Fibroblast of villous mesenchyme (primary cell): Measurements from ENCODE around the gene GUCA1A. TPM values are rescaled to one million over a fixed set of nuclear protein-coding genes. Genes with fewer than 3 reads are reported as not detected.
"Not testable (repeated sequence)": the region's sequence is repeated elsewhere in the genome, so short reads cannot be mapped to it uniquely, and the experiment has no call there.

Experiments
- DNase-seq: peaks from one replicate; pipeline ENCODE4 v3.0.0-alpha.2; 2010; ENCODE audit warnings: low read depth
- H3K4me3 ChIP-seq: 2 replicates; pipeline ENCODE4 v1.5.1; 2011; ENCODE audit warnings: low read depth, mild to moderate bottlenecking, low read length
- total RNA-seq: library from RNA; depleted of rRNA; stranded (reverse); fragments of >200 nt; gene quantifications from 2 replicates; pipeline ENCODE4 v1.2.3, GENCODE V29; 2012
- TF ChIP-seq, protein P1 (sequence below): IDR thresholded peaks from 2 replicates; pipeline ENCODE4 v1.5.1; 2012; ENCODE audit warnings: low read depth, mild to moderate bottlenecking, low read length; ENCODE audit not compliant: insufficient read depth

GUCA1A gene
- total RNA-seq, 1 donor = not detected

DNA sequence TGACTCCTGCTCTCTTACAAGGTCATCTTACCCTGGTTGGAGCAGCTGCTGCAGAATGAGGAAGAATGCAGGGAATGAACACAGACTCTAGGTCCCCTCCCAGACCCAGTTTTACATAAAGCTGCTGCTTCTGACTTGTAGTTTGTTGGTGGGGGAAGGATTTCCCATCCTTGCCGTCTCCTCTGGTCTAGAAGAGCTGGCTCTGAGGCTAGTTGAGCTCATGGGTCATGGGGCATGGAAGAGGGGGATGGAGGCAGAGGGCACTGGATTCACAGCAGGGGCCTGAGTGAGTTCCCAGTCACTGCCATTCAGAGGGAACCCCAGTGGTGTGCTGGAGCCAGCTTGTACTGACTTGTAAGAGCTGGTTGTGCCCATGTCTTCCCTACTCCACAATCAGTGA lies 9.2 kb upstream of the GUCA1A start:
- DNase-seq = peak; percentile 34
- TF ChIP-seq, protein P1, sequence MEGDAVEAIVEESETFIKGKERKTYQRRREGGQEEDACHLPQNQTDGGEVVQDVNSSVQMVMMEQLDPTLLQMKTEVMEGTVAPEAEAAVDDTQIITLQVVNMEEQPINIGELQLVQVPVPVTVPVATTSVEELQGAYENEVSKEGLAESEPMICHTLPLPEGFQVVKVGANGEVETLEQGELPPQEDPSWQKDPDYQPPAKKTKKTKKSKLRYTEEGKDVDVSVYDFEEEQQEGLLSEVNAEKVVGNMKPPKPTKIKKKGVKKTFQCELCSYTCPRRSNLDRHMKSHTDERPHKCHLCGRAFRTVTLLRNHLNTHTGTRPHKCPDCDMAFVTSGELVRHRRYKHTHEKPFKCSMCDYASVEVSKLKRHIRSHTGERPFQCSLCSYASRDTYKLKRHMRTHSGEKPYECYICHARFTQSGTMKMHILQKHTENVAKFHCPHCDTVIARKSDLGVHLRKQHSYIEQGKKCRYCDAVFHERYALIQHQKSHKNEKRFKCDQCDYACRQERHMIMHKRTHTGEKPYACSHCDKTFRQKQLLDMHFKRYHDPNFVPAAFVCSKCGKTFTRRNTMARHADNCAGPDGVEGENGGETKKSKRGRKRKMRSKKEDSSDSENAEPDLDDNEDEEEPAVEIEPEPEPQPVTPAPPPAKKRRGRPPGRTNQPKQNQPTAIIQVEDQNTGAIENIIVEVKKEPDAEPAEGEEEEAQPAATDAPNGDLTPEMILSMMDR = no peak
- H3K4me3 ChIP-seq = no peak overlapping the region

DNA sequence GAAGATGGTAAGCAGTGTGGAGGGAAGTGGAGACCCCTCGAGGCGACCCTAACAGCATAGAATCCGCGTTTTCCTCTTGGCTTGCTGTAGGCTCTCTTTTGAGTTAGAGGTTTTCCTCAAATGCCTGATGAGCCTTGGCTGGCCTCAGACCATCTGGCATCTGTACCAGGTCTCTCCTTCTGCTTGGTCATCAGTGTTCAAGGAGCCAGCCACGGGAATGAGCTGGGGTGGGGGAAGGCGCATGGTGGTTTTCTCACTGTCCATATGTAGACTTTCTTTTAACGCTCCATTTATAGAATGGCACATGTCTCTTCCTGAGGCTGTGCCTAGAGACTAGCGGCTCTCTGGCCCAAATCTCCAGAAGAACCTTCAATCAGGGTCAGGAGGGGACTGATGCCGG lies 8.1 kb upstream of the GUCA1A start:
- TF ChIP-seq, protein P1 = no peak
- no peak overlapping the region for H3K4me3 ChIP-seq
- peak; percentile 47 for DNase-seq

DNA sequence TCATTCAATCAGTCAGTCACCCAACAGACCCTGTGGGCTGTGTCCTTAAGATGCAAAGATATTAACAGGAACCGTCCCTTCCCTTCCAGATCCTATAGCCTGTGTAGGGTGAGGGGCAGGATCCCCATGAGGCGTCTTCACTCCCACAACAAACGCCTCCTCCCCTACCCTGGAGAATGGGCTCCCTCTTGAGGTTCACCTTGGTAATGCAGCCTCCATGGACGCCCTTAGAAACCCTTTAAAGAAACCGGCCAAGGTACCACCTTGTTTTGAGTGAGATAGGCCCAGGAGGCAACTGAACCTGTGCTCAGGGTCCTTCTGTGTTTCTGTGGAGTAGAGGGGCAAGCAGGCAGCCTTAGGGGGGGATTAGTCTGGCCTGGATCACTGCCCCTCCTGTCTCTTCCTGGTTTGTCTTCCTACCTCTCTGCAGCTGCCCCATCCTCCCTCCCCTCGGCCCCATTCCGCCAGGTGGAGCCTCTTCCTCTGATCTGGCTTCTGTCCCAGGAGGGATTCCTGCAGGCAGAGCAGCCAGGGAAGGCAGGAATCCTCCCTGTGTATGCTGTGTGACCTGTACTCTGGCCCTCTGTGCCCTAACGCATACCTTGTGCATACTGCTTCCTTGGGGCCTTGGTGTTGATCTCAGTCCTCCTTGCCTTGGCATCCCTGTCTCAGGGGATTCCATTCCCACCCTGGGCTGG lies 6.6 kb upstream of the GUCA1A start:
- peak; percentile 73 for DNase-seq
- H3K4me3 ChIP-seq = no peak overlapping the region
- TF ChIP-seq, protein P1 = peak; percentile 96

DNA sequence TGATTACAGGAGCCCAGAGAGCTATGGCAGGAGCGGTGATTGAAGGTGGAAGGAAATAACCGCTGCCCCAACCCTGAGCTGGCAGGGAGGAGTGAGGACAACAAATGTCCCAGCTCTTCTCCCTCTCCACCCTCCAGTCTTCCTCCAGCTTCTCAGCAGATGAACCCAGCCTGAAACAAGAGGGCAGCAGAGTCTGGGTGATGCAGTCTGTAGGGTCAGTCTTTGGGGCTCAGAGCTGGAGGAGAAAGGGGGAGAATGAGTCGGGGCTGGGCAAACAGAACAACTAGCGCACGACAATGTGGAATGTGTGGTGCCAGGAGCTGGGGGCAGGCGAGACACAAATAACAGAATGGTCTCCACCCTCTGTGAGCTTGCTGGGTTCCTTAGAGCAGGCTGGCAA lies 4.5 kb upstream of the GUCA1A start:
- H3K4me3 ChIP-seq = no peak overlapping the region
- TF ChIP-seq, protein P1 = peak; percentile 22
- DNase-seq = no peak

DNA sequence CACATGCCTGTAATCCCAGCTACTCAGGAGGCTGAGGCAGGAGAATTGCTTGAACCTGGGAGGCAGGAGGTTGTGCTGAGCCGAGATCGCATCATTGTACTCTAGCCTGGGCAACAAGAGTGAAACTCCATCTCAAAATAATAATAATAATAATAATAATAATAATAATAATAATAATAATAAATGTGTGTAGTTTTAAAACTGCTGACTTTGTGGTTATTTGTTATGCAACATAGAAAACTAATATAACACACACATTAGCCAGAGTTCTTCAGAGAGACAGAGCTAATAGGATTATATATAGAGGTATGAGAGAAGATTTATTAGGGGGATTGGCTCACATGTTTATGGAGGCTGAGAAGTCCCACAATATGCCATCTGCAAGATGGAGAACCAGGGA lies 3.4 kb upstream of the GUCA1A start:
- not testable (repeated sequence) for DNase-seq, H3K4me3 ChIP-seq

DNA sequence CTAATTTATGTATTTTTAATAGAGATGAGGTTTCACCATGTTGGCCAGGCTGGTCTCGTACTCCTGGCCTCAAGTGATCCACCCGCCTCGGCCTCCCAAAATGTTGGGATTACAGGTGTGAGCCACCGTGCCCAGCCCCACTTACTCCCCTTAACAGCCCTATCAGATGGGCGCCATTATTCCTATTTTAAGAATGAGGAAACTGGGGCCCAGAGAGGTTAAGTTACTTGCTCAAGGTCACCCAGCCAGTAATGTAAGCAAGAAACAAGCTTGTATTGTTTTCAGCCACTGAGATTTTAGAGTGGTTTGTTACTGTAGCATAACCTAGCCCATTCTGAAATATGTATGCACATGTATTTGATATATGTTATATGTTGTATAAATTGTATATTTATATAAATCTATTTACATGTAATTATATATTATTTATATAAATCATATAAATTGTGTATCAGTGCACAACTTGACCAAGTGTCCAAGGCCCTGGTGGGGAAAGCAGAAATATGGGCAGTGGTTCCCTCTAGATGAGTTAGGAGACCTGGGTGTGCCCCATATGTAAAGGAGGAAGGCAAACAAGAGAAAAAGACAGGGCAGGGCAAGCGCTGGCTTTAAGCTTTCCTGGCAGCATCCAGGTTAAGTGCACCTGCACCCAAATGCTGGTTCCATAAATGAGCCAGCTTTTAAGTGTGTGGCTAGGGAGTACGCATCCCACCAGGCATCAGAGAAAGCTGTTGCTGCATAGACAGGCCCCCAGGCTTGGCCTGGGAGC lies 1.2 kb upstream of the GUCA1A start:
- no peak overlapping the region for H3K4me3 ChIP-seq
- TF ChIP-seq, protein P1 = no peak
- no peak for DNase-seq

DNA sequence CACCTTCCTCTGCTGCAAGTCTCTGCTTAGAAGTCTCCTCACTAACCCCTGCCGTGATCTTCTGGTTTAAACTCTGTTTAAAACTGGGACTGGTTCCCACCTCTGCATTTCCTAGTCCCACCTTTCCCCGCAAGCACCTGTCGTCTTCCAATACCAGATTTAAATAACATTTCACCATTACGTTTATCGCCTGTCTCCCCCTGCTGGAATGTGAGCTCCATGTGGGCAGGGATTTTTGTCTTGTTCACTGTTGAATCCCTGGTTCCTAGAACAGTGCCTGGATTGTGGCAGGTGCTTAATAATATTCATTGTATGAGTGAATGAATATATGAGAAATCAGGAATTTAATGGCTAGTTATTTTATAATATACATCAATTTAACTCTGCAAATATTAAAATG lies 2.7 kb downstream of the GUCA1A start:
- DNase-seq = no peak
- TF ChIP-seq, protein P1 = peak; percentile 26
- no peak overlapping the region for H3K4me3 ChIP-seq
